HG03039 (cell line): ENCODE data around the gene CROCC2.

Experiments used
- ATAC-seq: cut with Tn5 transposase; IDR thresholded peaks from one replicate; pipeline ENCODE4 v1.9.1; 2021; ENCODE audit warnings: mild to moderate bottlenecking, moderate library complexity; ENCODE audit not compliant: unreplicated experiment

The CROCC2 gene

DNA sequence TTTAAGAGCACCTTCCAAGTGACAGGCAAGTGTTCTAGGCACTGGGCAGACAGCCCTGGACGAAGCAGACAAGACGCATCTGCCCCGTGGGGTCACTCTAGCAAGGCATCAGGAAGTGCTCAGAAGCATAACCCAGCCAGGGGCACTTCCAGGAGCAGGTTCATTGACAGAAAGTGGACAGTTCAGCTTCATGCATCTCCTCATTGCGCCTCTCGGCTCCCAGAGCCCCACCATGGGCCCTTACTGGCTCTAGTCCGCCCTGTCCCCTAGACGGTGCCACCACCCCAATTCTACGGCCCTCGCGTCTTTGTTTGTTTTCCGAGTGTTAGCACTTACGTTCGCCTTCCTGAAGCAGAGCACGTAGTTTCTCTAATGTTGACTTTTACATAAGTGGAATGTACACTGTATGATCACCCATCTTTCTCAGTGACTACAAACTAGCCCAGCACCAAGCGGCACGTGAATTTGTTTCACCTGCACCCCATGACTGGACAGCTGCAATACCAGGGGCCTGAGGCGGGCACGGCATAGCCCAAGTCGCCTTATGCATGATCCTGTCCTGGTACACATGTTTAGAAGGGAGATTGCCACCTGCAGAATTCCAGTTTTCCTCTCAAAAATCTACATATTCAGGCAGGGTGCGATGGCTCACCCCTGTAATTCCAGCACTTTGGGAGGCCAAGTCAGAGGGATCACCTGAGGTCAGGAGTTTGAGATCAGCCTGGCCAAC lies 125.5 kb downstream of the CROCC2 start:
- no peak for ATAC-seq

DNA sequence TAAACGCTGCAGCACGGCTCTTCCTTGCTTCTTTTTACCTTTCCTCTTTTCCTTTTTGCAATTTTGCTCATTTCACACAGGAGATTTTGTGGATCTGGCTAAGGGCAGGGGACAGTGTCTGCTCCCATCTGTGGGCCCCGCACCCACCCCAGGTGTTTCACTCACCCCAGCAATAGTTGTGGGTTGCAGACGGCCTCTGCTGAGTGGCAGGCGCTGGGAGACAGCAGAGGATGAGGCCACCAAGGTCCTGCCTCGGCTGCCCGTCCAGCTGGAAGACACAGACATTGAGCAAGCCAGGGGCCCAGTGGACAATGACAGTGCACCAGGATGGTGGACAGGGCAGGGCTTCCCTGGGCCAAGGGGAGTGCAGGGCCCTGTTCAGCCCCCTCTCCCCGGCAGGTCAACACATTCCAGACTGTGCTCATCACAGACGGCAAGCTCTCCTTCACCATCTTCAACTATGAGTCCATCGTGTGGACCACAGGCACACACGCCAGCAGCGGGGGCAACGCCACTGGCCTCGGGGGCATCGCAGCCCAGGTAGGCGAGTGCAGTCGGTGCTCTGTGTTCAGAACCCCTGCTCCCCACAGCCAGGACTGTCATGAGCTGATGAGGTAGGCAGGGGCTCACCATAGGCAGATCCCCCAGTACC lies 127.3 kb downstream of the CROCC2 start:
- ATAC-seq = no peak

DNA sequence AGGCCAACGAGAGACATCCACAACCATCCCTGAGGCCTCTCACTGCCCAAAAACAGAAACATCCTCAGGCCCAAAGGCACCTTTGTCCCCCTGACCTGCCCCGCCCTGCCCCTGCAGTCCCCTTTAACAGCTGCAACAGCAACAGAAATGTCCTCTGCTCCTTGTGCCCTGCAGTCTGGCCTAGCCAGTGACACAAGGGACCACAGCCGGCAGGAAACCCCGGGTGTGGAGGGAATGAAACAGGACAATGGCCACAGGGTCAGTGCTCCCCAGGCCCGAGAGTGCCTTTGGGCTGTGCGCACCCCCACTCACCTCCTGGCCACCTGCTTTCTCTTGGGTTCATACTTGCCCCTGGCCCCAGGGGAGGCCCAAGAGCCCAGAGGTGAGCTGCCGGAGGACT lies 127.9 kb downstream of the CROCC2 start:
- ATAC-seq = no peak

DNA sequence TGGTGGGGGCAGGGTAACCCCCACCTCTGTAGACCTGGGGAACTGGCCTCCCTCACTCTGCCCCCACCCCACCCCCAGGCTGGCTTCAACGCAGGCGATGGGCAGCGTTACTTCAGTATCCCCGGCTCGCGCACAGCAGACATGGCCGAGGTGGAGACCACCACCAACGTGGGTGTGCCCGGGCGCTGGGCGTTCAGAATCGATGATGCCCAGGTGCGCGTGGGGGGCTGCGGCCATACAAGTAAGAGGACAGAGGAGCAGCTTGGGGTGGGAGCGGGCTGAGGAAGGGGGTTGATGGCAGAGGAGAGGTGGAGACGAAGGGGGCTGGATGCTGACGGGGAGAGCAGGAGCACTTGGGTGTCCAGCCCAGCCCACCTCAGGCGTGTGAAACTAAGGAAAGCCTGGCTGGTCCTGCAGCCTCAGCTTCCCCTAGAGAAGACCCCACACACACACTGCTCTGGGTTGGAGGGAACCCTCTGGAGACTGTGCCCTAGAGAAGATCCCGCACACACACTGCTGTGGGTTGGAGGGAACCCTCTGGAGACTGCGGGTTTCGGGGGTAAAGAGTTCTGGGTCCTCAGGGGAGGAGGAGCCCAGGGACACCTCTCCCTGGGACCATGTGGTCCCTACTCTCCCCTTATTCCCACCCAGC lies 128.5 kb downstream of the CROCC2 start:
- ATAC-seq = no peak

DNA sequence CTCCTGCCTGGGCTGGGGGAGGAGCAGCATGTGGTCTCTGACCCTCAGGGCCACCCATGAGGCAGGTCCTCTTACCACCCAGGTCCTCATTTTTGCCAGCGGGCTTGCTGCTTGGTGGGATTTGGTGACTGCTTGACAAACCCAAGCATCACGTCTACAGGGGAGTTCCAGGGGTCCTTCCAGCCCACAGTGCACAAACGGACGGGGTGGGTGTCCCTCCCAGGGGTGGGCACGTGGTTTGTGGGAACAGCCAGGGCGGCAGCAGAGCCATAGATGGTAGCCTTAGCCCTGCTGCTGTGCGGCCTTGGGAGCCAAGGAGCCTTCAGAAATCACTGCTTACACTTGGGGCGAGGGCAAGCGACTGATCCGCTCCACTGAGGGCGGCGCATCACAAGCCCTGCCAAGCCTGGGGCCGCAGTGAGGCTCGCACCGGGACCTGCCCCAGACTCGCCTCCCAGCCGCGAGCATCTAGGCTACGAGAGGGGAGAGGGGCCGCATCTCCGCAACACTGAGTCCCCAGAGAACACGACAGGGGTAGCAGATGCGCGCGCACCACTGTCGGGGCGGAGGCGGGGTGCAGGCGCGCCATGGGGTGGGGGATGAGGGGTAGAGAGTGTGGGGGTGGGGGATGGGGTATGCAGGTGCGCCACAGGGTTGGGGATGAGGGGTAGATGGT lies 129.1 kb downstream of the CROCC2 start:
- ATAC-seq = no peak

DNA sequence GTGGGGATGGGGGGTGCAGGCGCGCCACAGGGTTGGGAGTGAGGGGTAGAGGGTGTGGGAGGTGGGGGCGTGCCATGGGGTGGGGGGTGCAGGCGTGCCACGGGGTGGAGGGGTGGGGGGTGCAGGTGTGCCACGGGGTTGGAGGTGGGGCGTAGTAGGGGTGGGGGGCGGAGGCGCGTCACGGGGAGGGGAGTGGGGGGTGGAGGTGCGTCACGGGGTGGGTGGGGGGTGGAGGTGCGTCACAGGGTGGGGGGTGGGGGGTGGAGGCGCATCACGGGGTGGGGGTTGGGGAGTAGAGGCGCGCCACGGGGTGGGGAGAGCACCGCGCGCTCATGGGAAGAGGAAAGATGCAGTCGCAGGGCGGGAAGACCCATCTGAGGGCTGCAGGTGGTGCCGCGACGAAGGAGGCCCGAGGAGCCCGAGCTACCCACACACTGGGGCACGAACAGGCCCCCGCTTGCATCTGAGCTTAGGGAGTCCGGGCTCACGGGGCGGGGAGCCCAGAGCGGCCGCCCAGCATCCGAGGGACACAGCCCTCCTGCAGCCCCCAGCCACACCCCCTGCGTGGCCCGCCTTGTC lies 129.8 kb downstream of the CROCC2 start:
- ATAC-seq = no peak

DNA sequence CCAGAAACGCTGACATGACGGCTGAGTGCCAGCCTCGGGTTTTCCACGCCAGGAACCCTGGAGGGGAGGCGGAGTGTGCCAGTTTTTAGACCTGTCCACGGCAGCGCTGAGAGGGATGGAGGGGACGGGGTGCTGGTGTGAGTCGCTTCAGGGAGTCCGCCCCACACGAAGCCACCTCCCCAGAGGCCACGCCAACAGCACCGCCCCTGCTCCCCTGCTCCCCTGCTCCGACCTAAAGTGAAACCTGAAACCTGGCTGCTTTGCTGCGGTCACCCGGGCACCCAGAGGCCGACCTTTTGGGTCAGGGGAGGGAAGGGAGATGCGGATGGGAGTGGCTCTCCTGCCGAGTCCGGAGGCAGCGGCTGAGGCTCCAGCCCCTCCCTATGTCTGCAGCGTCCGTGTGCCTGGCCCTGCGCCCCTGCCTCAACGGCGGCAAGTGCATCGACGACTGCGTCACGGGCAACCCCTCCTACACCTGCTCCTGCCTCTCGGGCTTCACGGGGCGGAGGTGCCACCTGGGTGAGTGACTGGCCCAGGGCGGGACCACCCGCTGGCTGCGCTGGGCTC lies 130.3 kb downstream of the CROCC2 start:
- no peak for ATAC-seq

DNA sequence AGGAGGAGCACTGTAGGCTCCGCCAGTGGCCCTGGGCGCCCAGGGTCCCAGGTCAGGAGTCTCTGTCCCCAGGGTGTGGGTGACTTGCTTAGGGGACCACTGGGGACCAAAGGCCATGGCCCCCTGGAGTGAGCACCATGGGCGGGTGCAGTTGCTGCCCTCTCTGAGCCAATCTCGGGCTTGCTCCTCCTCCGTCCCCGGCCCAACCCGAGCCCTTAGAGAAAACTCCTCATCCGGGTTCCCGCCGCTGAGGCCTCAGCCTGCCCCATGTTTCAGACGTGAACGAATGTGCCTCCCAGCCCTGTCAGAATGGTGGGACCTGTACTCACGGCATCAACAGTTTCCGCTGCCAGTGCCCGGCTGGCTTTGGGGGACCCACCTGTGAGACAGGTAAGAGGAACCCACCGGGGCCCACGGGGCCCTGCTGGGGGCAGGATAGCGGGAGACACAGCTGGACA lies 130.9 kb downstream of the CROCC2 start:
- no peak for ATAC-seq

DNA sequence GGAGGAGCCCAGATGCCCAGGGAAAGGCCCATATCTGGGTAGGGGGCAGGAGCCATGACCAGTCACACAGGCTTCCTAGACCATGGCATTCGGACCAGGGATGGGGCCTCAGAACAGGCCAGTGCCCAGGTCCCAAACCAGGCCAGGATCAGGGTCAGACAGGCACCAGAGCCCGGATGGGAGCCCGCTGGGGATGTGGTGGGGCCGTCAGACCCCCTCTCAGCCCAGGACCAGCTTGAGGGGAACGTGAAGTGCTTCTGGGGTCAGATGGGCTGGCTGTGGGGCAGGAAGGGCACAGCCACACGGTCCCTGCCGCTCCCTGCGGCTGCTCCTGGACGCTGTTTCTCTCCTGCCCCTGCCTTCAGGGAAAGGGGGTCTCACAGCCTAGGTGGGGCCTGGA lies 131.4 kb downstream of the CROCC2 start:
- no peak for ATAC-seq

DNA sequence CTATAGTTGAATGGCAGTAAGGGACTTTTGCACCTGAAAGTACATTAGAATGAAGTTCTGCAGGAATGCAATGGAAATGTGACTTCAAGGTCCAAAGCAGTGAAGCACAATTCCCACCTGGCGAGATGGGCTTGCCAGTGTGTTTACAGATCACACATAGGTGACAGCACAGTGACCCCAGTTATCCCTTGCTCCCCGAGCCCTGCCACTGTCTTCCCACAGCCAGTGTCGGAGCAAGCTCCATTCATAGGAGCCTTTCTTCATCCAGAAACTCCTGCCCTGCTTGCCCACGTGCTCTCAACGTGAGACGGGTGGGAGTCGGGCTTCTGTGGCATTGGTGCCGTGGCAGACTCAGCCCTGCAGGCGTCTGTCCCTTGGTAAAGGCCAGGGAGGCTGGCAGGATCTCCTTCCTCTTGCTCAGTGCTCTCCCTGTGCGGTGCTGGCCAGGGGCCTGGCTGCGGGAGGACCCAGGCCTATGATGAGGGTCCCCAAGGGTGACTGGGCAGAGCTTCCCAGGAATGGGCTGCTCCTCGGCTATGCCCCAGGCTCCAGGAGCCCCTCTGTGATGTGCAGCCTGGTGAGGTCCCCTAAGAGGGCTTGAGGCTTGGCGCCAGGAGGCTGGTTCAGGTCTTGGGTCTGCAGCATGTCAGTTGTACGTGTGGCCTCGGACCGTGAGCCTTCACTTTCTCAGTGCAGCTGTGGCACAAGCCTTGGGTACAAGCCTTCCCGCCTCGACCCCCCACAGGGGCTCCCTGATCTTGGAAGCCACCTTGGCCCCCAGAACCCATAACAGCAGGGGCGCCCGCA lies 132.4 kb downstream of the CROCC2 start:
- ATAC-seq = no peak

DNA sequence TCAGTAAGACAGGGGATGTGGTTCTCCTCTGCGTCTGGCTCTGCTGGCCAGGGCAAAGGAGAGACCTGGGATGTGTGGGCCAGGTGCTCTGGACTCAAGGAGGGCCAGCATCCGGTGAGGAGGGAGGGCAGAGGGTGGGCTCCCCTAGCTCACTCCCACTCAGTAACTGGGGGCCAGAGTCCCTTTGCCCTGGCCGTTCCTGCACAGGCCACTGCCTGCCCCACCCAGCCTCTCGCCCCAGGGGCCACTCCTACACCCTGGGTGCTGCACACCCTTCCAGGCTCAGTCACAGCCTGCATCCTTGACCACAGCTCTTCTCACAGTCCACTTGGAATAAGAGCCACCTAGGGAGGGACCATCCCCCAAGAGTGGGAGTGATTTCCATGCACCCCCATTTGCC lies 133.3 kb downstream of the CROCC2 start:
- ATAC-seq = no peak

DNA sequence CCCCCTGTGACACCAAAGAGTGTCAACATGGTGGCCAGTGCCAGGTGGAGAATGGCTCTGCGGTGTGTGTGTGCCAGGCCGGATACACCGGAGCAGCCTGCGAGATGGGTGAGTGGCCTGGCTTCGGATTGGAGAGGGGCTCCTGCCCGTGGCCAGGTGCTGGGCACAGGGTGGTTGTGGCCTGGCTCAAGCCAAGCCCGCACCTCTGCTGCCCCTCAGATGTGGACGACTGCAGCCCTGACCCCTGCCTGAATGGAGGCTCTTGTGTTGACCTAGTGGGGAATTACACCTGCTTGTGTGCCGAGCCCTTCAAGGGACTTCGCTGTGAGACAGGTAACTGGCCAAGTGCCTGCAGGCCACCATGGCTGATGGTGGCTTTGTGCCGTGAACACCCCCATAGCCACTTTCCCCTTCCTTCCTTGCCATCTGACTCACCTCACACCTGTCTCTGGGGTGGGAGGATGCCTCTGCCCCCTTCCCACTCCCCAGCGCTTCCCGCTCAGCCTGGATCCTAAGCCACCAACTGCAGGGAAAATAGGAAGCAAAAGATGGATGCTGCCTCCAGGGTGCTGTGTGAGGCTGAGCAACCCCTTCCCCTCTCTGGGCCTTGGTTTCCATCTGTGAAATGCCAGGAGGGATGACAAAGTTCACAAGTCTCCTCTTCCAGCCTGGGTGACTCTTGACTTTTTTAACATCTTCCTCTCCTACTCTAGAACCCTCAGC lies 134.1 kb downstream of the CROCC2 start:
- ATAC-seq = no peak

DNA sequence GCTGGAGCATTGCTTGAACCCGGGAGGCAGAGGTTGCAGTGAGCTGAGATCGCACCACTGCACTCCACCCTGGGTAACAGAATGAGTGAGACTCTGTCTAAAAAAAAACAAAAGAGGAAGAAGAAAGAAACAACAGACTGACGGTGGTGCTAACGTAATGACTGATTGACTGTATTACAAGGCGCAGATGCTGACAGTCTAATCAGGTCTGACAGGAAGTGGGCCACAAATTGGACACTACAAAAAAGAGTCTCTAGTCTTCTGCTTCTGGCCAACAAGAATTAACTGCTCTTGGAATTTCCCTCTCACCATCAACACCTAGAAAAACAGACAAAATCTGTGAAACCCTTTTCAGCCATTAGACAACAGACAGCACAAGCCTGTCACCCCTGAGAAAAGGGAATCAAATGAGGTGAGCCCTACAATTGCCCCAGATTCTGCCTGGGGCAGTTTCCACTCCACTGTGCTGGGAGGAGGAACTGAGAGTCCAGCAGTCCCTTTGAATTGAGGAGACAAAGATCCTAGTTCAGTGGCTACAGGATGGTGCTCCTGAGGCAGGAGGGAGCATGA lies 135.5 kb downstream of the CROCC2 start:
- no peak for ATAC-seq
